ENCODE data around the gene APOBEC3C.

DNA sequence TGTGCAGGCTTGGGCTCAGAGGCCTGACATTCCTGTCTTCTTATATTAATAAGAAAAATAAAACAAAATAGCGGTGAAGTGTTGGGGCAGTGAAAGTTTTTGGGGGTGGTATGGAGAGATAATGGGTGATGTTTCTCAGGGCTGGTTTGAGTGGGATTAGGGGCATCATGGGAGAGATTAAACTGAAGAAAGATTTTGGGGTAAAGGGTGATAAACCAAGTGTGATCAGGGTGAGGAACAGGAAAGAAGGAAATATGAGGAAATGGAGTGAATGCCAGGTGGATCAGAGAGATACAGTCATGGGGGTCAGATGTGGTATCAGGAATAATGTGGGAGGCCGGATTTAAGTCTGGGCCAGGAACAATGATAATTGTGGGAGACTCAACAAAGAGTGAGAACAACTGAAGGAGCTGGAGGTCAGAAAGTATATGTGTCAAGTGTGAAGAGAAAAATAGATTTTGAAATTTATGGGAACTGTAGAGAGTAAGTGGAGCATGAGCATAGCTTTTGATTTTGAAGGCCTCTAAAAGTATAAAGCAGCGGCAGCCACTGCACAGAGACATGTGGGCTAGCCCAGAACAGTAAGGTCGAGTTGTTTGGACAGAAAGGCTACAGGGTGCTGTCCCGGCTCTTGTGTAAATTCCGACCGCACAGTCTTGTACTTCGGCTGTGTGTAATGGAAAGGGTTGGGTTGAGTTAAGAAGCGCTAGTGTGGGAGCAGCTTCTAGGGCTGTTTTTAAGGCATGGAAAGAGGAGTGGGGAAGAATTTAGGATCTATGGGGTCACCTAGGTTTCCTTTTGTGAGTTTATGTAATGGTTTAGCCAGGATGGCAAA lies 52.6 kb downstream of the APOBEC3C start:
- TF ChIP-seq POLR2A (IDR thresholded peaks at IDR 0.05; ENCODE audit: low read depth, low read length): peak; percentile 52; the same call in 1 of the 2 replicates
- peak; percentile 57; the same call in 1 of the 2 replicates for TF ChIP-seq POLR2AphosphoS5 (IDR thresholded peaks at IDR 0.05; ENCODE audit: low read depth, low read length)

All from GM12892 (cell line).